MCF 10A (cell line): ENCODE data around the gene KLF13. TPM values are rescaled to one million over a fixed set of nuclear protein-coding genes. Genes with fewer than 3 reads are reported as not detected.
A peak's percentile ranks its signal among the peaks of the same experiment; 100 is the strongest.

Source experiments
- BruUV-seq: library from RNA; stranded (reverse); fragments of 400-500 nt; replicated peaks from 2 replicates; lab custom pipeline; 2021; lab: Mats Ljungman, UMichigan
- CTCF ChIA-PET: fragments of 300-600 bp; sonication (Branson Sonifier 250); formaldehyde crosslinking; extraction: SDS; loops from one replicate; lab custom pipeline; 2021; ENCODE audit warnings: antibody characterized with exemption, inconsistent platforms; lab: Yijun Ruan, JAX
- POLR2A ChIA-PET: fragments of 300-600, 350-650 bp; sonication (Branson Sonifier 250); formaldehyde crosslinking; extraction: SDS; loops from one replicate; lab custom pipeline; 2020; ENCODE audit warnings: antibody characterized with exemption, inconsistent platforms; lab: Yijun Ruan, JAX
- DNase-seq: peaks from one replicate; pipeline ENCODE4 v3.0.0-alpha.2; 2018; ENCODE audit not compliant: unreplicated experiment
- H3K27ac Mint-ChIP-seq: one replicate; pipeline ENCODE4 v1.8.0; 2022; ENCODE audit warnings: mild to moderate bottlenecking, low read depth, mixed read lengths; ENCODE audit not compliant: unreplicated experiment
- H3K27me3 Mint-ChIP-seq: one replicate; pipeline ENCODE4 v1.8.0; 2022; ENCODE audit warnings: mixed read lengths; ENCODE audit not compliant: insufficient read depth, unreplicated experiment
- H3K36me3 Mint-ChIP-seq: one replicate; pipeline ENCODE4 v1.8.0; 2022; ENCODE audit warnings: mild to moderate bottlenecking, moderate library complexity, mixed read lengths; ENCODE audit not compliant: insufficient read depth, unreplicated experiment
- H3K4me1 Mint-ChIP-seq: one replicate; pipeline ENCODE4 v1.8.0; 2022; ENCODE audit warnings: mixed read lengths; ENCODE audit not compliant: insufficient read depth, unreplicated experiment
- H3K4me3 Mint-ChIP-seq: one replicate; pipeline ENCODE4 v1.8.0; 2022; ENCODE audit warnings: mild to moderate bottlenecking, moderate library complexity, mixed read lengths; ENCODE audit not compliant: unreplicated experiment
- H3K9me3 Mint-ChIP-seq: one replicate; pipeline ENCODE4 v1.8.0; 2022; ENCODE audit warnings: mixed read lengths; ENCODE audit not compliant: unreplicated experiment
- CTCF ChIP-seq: fragments of 200-600 bp; IDR thresholded peaks from one replicate; pipeline ENCODE4 v1.8.0; 2022; ENCODE audit warnings: antibody characterized with exemption, mild to moderate bottlenecking; ENCODE audit not compliant: unreplicated experiment
- intact Hi-C: fragments of 100-400 bp; cut with micrococcal nuclease; formaldehyde crosslinking; loops from 2 replicates; pipeline ENCODE4 v1.14.1; 2022
- total RNA-seq: library from RNA; stranded (reverse); gene quantifications from 2 replicates; pipeline ENCODE4 v1.2.3, GENCODE V29; 2022

KLF13 gene
- total RNA-seq, 1 experiment from 2014 or later, result 83.1 TPM

- POLR2A ChIA-PET, result interaction anchor here (0.7 to 4.9 kb wide), 15 partner anchors 9 to 462 kb away, joined by 3 to 39 read pairs (median 7); partner anchors contain the start of gene KLF13
- peaks cover 8% of the 10 kb centered on the region for H3K36me3 Mint-ChIP-seq
- intact Hi-C loops, result loop anchor here (1.0 kb wide), 2 partner anchors 70 to 123 kb away; no protein-coding TSS in a partner anchor
- H3K4me1 Mint-ChIP-seq, result peaks cover 57% of the 10 kb centered on the region
- no peaks in the 10 kb centered on the region for H3K9me3 Mint-ChIP-seq
- peak overlapping the region; percentile 86 for H3K27ac Mint-ChIP-seq
- no peaks in the 10 kb centered on the region for H3K27me3 Mint-ChIP-seq
- no TSS peak for BruUV-seq
- CTCF ChIA-PET, result interaction anchor here (0.5 to 10.8 kb wide), 50 partner anchors 9 to 529 kb away, joined by 3 to 182 read pairs (median 4); partner anchors contain the start of gene FAN1
- H3K4me3 Mint-ChIP-seq, result peak overlapping the region; percentile 76
- peak; percentile 92 for DNase-seq
- TF ChIP-seq CTCF, result peak; percentile 49
Measured at GRCh38 chr15:31365655-31366127, 39.1 kb downstream of the KLF13 start.

GRCh38 chr15:31366169-31366734, 39.6 kb downstream of the KLF13 start:
- intact Hi-C loops, result loop anchor here (1.0 kb wide), 2 partner anchors 69 to 122 kb away; no protein-coding TSS in a partner anchor
- Mint-ChIP-seq H3K4me1 (peaks cover 58% of the 10 kb centered on the region), H3K9me3 (no peaks in the 10 kb centered on the region), H3K4me3 (peak overlapping the region; percentile 76), H3K27me3 (no peaks in the 10 kb centered on the region), H3K36me3 (peaks cover 14% of the 10 kb centered on the region), H3K27ac (peak overlapping the region; percentile 86)
- ChIA-PET POLR2A (interaction anchor here (0.7 to 4.9 kb wide), 15 partner anchors 10 to 463 kb away, joined by 3 to 39 read pairs (median 7); partner anchors contain the start of gene KLF13), CTCF (interaction anchor here (0.5 to 10.8 kb wide), 45 partner anchors 9 to 1573 kb away, joined by 3 to 182 read pairs (median 4); no protein-coding TSS in a partner anchor)
- DNase-seq, result peak; percentile 83
- no peak for TF ChIP-seq CTCF
- no TSS peak for BruUV-seq

GRCh38 chr15:31367021-31367729, 40.5 kb downstream of the KLF13 start:
- no peak for TF ChIP-seq CTCF
- H3K27ac Mint-ChIP-seq, result peak overlapping the region; percentile 86
- no peaks in the 10 kb centered on the region for H3K9me3 Mint-ChIP-seq
- H3K4me3 Mint-ChIP-seq, result peak overlapping the region; percentile 76
- intact Hi-C loops, result no loop called here
- DNase-seq, result peak; percentile 25
- ChIA-PET POLR2A (interaction anchor here (0.8 to 4.9 kb wide), 10 partner anchors 11 to 127 kb away, joined by 3 to 39 read pairs (median 8); partner anchors contain the start of gene KLF13), CTCF (interaction anchor here (0.6 to 10.8 kb wide), 20 partner anchors 9 to 239 kb away, joined by 3 to 182 read pairs (median 7); no protein-coding TSS in a partner anchor)
- peaks cover 49% of the 10 kb centered on the region for H3K4me1 Mint-ChIP-seq
- no peaks in the 10 kb centered on the region for H3K27me3 Mint-ChIP-seq
- peaks cover 22% of the 10 kb centered on the region for H3K36me3 Mint-ChIP-seq
- no TSS peak for BruUV-seq
